WTC11 (cell line): ENCODE results near the gene RAB5IF. TPM values are rescaled to one million over a fixed set of nuclear protein-coding genes. Genes with fewer than 3 reads are reported as not detected.

Source experiments
- ATF1 ChIP-seq: sonication (generic); formaldehyde crosslinking; IDR thresholded peaks from 2 replicates; pipeline ENCODE4 v1.8.1; 2023; ENCODE audit warnings: mild to moderate bottlenecking, moderate library complexity, missing genetic modification reagents
- CBFB ChIP-seq: sonication (generic); formaldehyde crosslinking; IDR thresholded peaks from 2 replicates; pipeline ENCODE4 v1.8.1; 2022; ENCODE audit warnings: mild to moderate bottlenecking, low read depth, missing genetic modification reagents
- CREB1 ChIP-seq: sonication (generic); formaldehyde crosslinking; IDR thresholded peaks from 2 replicates; pipeline ENCODE4 v1.8.0; 2023; ENCODE audit warnings: mild to moderate bottlenecking, missing genetic modification reagents
- CREM ChIP-seq: sonication (generic); formaldehyde crosslinking; IDR thresholded peaks from 2 replicates; pipeline ENCODE4 v1.8.1; 2022; ENCODE audit warnings: mild to moderate bottlenecking, missing genetic modification reagents, moderate library complexity
- ELF4 ChIP-seq: sonication (generic); formaldehyde crosslinking; IDR thresholded peaks from 2 replicates; pipeline ENCODE4 v1.8.1; 2022; ENCODE audit warnings: low read depth, mild to moderate bottlenecking, moderate library complexity, missing genetic modification reagents
- ETV6 ChIP-seq: sonication (generic); formaldehyde crosslinking; IDR thresholded peaks from 2 replicates; pipeline ENCODE4 v1.8.1; 2022; ENCODE audit warnings: mild to moderate bottlenecking, missing genetic modification reagents
- FOXK1 ChIP-seq: sonication (generic); formaldehyde crosslinking; IDR thresholded peaks from 2 replicates; pipeline ENCODE4 v1.8.0; 2022; ENCODE audit warnings: mild to moderate bottlenecking, moderate library complexity, missing genetic modification reagents
- GRHL2 ChIP-seq: fragments of 250-450 bp; sonication (Bioruptor Pico); IDR thresholded peaks from 2 replicates; pipeline ENCODE4 v1.8.0; 2022; ENCODE audit warnings: mild to moderate bottlenecking, moderate library complexity; ENCODE audit not compliant: insufficient replicate concordance, severe bottlenecking
- GTF2I ChIP-seq: fragments of 250-450 bp; sonication (Bioruptor Pico); conservative IDR thresholded peaks from 2 replicates; pipeline ENCODE4 v1.4.0; 2021; ENCODE audit warnings: mild to moderate bottlenecking
- MYBL2 ChIP-seq: sonication (generic); formaldehyde crosslinking; IDR thresholded peaks from 2 replicates; pipeline ENCODE4 v1.8.1; 2023; ENCODE audit warnings: mild to moderate bottlenecking, moderate library complexity, missing genetic modification reagents
- NFYB ChIP-seq: sonication (generic); formaldehyde crosslinking; conservative IDR thresholded peaks from 2 replicates; pipeline ENCODE4 v1.8.0; 2022; ENCODE audit warnings: low read depth, missing genetic modification reagents
- NR1H2 ChIP-seq: sonication (generic); formaldehyde crosslinking; IDR thresholded peaks from 2 replicates; pipeline ENCODE4 v1.9.0; 2021; ENCODE audit warnings: mild to moderate bottlenecking, moderate library complexity, missing genetic modification reagents
- OVOL2 ChIP-seq: fragments of 250-450 bp; sonication (Bioruptor Pico); IDR thresholded peaks from 2 replicates; pipeline ENCODE4 v1.9.0; 2021; ENCODE audit warnings: mild to moderate bottlenecking, borderline replicate concordance
- PRRX2 ChIP-seq: fragments of 250-450 bp; sonication (Bioruptor Pico); IDR thresholded peaks from 2 replicates; pipeline ENCODE4 v1.8.0; 2021; ENCODE audit warnings: mild to moderate bottlenecking
- RORB ChIP-seq: fragments of 250-450 bp; sonication (Bioruptor Pico); IDR thresholded peaks from 2 replicates; pipeline ENCODE4 v1.9.0; 2021; ENCODE audit warnings: mild to moderate bottlenecking
- SMAD3 ChIP-seq: sonication (generic); formaldehyde crosslinking; IDR thresholded peaks from 2 replicates; pipeline ENCODE4 v1.8.0; 2022; ENCODE audit warnings: missing genetic modification reagents, mild to moderate bottlenecking, borderline replicate concordance
- TEAD4 ChIP-seq: sonication (generic); formaldehyde crosslinking; IDR thresholded peaks from 2 replicates; pipeline ENCODE4 v1.8.0; 2022; ENCODE audit warnings: mild to moderate bottlenecking, missing genetic modification reagents
- ZNF121 ChIP-seq: sonication (generic); formaldehyde crosslinking; IDR thresholded peaks from 2 replicates; pipeline ENCODE4 v1.8.0; 2023; ENCODE audit warnings: missing genetic modification reagents
- ZNF317 ChIP-seq: sonication (generic); formaldehyde crosslinking; IDR thresholded peaks from 2 replicates; pipeline ENCODE4 v1.8.1; 2023; ENCODE audit warnings: low read depth, mild to moderate bottlenecking, moderate library complexity, missing genetic modification reagents, borderline replicate concordance
- ZNF671 ChIP-seq: fragments of 250-450 bp; sonication (Bioruptor Pico); IDR thresholded peaks from 2 replicates; pipeline ENCODE4 v1.8.0; 2021; ENCODE audit warnings: mild to moderate bottlenecking
- total RNA-seq: library from RNA; stranded (reverse); gene quantifications from 3 replicates; pipeline ENCODE4 v1.2.3, GENCODE V29; 2021
- TF ChIP-seq, protein P1 (sequence below): sonication (generic); formaldehyde crosslinking; IDR thresholded peaks from 2 replicates; pipeline ENCODE4 v1.8.1; 2023; ENCODE audit warnings: mild to moderate bottlenecking, missing genetic modification reagents
- TF ChIP-seq, protein P2 (sequence below): sonication (generic); formaldehyde crosslinking; IDR thresholded peaks from 2 replicates; pipeline ENCODE4 v1.8.1; 2022; ENCODE audit warnings: low read depth, missing genetic modification reagents, borderline replicate concordance
- TF ChIP-seq, protein P3 (sequence below): sonication (generic); formaldehyde crosslinking; IDR thresholded peaks from 2 replicates; pipeline ENCODE4 v1.8.1; 2022; ENCODE audit warnings: low read depth, mild to moderate bottlenecking, moderate library complexity, missing genetic modification reagents, borderline replicate concordance
- TF ChIP-seq, protein P4 (sequence below): fragments of 200-600 bp; IDR thresholded peaks from 2 replicates; pipeline ENCODE4 v1.8.0; 2022; ENCODE audit warnings: antibody characterized with exemption
- TF ChIP-seq, protein P5 (sequence below): fragments of 250-450 bp; sonication (Bioruptor Pico); IDR thresholded peaks from 2 replicates; pipeline ENCODE4 v1.9.0; 2021; ENCODE audit warnings: moderate library complexity, mild to moderate bottlenecking, inconsistent platforms, borderline replicate concordance
- TF ChIP-seq, protein P6 (sequence below): sonication (generic); formaldehyde crosslinking; IDR thresholded peaks from 2 replicates; pipeline ENCODE4 v1.8.1; 2023; ENCODE audit warnings: mild to moderate bottlenecking, moderate library complexity, missing genetic modification reagents
- TF ChIP-seq, protein P7 (sequence below): fragments of 250-450 bp; sonication (Bioruptor Pico); conservative IDR thresholded peaks from 2 replicates; pipeline ENCODE4 v1.9.0; 2021; ENCODE audit warnings: mild to moderate bottlenecking

Gene RAB5IF
- total RNA-seq, 1 experiment from 2014 or later = 88.4 TPM

DNA sequence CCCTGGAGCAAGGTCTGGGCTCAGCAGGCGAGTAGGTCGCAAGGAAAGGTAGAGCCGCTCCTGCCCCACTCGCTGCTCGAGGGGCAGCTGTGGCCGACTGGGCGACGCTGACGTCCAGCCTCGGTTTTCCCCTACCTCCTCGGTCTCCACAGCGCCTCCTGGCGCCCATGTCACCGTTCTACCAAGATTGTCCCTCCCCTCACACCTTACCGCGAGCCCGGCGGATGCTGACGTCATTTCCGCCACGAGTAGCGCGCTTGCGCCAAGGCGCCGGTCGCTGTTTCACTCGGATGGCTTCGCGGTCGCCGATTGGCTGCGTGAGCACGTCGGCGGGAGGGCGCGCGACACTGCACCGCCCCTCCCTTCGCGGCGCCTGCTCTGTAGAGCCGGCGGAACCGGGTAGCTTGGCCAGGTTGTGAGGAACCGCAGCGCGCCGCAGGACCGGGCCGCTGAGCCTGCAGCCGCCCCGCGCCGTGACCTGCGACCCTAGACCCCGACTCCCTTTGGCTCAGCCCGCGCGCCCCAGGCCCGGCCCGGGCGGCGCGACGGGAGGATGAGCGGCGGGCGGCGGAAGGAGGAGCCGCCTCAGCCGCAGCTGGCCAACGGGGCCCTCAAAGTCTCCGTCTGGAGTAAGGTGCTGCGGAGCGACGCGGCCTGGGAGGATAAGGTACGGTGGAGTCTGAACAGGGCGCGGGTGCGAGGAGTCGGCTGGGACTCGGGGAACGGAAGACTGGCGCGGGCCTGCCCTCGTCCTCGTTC is at the start of gene RAB5IF (continued):
- TF ChIP-seq GTF2I (CRISPR knock-in tag) (no peak), GRHL2 (CRISPR knock-in tag) (no peak), MYBL2 (peak; percentile 55; the same call in 1 of the 2 replicates), ETV6 (peak; percentile 73; the same call in 1 of the 2 replicates), CBFB (CRISPR knock-in tag) (peak; percentile 82; the same call in 1 of the 2 replicates), CREM (CRISPR knock-in tag) (peak; percentile 98), CREB1 (CRISPR knock-in tag) (peak; percentile 89), ZNF317 (CRISPR knock-in tag) (no peak), TEAD4 (no peak), PRRX2 (CRISPR knock-in tag) (no peak), ELF4 (CRISPR knock-in tag) (no peak), ATF1 (CRISPR knock-in tag) (no peak), NR1H2 (CRISPR knock-in tag) (no peak), ZNF671 (CRISPR knock-in tag) (no peak), ZNF121 (CRISPR knock-in tag) (no peak), NFYB (CRISPR knock-in tag) (peak; percentile 60), FOXK1 (peak; percentile 98), OVOL2 (CRISPR knock-in tag) (no peak), SMAD3 (no peak), RORB (CRISPR knock-in tag) (no peak)
- TF ChIP-seq, protein P1, sequence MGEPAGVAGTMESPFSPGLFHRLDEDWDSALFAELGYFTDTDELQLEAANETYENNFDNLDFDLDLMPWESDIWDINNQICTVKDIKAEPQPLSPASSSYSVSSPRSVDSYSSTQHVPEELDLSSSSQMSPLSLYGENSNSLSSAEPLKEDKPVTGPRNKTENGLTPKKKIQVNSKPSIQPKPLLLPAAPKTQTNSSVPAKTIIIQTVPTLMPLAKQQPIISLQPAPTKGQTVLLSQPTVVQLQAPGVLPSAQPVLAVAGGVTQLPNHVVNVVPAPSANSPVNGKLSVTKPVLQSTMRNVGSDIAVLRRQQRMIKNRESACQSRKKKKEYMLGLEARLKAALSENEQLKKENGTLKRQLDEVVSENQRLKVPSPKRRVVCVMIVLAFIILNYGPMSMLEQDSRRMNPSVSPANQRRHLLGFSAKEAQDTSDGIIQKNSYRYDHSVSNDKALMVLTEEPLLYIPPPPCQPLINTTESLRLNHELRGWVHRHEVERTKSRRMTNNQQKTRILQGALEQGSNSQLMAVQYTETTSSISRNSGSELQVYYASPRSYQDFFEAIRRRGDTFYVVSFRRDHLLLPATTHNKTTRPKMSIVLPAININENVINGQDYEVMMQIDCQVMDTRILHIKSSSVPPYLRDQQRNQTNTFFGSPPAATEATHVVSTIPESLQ (CRISPR knock-in tag) = no peak
- TF ChIP-seq, protein P2, sequence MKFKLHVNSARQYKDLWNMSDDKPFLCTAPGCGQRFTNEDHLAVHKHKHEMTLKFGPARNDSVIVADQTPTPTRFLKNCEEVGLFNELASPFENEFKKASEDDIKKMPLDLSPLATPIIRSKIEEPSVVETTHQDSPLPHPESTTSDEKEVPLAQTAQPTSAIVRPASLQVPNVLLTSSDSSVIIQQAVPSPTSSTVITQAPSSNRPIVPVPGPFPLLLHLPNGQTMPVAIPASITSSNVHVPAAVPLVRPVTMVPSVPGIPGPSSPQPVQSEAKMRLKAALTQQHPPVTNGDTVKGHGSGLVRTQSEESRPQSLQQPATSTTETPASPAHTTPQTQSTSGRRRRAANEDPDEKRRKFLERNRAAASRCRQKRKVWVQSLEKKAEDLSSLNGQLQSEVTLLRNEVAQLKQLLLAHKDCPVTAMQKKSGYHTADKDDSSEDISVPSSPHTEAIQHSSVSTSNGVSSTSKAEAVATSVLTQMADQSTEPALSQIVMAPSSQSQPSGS = no peak
- TF ChIP-seq, protein P3, sequence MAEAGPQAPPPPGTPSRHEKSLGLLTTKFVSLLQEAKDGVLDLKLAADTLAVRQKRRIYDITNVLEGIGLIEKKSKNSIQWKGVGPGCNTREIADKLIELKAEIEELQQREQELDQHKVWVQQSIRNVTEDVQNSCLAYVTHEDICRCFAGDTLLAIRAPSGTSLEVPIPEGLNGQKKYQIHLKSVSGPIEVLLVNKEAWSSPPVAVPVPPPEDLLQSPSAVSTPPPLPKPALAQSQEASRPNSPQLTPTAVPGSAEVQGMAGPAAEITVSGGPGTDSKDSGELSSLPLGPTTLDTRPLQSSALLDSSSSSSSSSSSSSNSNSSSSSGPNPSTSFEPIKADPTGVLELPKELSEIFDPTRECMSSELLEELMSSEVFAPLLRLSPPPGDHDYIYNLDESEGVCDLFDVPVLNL (CRISPR knock-in tag) = no peak
- TF ChIP-seq, protein P4, sequence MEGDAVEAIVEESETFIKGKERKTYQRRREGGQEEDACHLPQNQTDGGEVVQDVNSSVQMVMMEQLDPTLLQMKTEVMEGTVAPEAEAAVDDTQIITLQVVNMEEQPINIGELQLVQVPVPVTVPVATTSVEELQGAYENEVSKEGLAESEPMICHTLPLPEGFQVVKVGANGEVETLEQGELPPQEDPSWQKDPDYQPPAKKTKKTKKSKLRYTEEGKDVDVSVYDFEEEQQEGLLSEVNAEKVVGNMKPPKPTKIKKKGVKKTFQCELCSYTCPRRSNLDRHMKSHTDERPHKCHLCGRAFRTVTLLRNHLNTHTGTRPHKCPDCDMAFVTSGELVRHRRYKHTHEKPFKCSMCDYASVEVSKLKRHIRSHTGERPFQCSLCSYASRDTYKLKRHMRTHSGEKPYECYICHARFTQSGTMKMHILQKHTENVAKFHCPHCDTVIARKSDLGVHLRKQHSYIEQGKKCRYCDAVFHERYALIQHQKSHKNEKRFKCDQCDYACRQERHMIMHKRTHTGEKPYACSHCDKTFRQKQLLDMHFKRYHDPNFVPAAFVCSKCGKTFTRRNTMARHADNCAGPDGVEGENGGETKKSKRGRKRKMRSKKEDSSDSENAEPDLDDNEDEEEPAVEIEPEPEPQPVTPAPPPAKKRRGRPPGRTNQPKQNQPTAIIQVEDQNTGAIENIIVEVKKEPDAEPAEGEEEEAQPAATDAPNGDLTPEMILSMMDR = peak; percentile 82
- TF ChIP-seq, protein P5, sequence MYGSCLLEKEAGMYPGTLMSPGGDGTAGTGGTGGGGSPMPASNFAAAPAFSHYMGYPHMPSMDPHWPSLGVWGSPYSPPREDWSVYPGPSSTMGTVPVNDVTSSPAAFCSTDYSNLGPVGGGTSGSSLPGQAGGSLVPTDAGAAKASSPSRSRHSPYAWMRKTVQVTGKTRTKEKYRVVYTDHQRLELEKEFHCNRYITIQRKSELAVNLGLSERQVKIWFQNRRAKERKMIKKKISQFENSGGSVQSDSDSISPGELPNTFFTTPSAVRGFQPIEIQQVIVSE (CRISPR knock-in tag) = no peak
- TF ChIP-seq, protein P6, sequence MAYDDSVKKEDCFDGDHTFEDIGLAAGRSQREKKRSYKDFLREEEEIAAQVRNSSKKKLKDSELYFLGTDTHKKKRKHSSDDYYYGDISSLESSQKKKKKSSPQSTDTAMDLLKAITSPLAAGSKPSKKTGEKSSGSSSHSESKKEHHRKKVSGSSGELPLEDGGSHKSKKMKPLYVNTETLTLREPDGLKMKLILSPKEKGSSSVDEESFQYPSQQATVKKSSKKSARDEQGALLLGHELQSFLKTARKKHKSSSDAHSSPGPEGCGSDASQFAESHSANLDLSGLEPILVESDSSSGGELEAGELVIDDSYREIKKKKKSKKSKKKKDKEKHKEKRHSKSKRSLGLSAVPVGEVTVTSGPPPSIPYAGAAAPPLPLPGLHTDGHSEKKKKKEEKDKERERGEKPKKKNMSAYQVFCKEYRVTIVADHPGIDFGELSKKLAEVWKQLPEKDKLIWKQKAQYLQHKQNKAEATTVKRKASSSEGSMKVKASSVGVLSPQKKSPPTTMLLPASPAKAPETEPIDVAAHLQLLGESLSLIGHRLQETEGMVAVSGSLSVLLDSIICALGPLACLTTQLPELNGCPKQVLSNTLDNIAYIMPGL (CRISPR knock-in tag) = peak; percentile 87
- TF ChIP-seq, protein P7, sequence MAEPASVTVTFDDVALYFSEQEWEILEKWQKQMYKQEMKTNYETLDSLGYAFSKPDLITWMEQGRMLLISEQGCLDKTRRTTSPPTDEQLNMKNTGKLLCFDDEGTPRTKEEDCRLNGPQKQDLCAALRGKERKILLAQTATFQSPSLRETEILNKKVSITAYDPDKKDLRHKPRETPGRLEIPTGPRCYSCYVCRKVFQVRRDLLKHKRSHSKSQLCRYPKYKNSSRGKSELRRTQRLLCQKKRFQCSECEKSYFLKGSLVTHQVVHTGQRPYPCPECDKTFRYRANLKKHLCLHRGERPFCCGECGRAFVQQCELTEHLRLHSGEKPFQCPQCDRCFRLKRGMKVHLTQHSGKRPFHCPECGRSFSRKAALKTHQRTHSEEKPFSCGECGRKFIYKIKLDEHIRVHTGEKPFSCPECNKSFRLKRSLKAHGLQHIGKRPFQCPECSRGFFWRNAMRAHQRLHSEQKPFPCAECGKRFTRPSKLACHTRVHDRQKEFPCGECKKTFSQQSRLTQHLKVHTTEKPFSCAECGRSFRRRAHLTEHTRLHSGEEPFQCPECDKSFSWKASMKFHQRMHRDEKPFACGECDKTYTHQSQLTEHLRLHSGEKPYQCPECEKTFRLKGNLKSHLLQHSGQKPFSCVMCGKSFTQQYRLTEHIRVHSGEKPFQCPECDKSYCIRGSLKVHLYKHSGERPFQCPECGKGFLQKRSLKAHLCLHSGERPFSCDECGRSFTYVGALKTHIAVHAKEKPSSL (CRISPR knock-in tag) = no peak
